ENCODE results near the gene MPST.
A peak's percentile ranks its signal among the peaks of the same experiment; 100 is the strongest.

MPST gene

GRCh38 chr22:36981247-36981775 lies 38.2 kb upstream of the MPST start:
- Histone ChIP-seq H3F3A (ENCODE audit: control insufficient read depth, insufficient read depth) (no peaks in the 10 kb centered on the region), H3K4me2 (ENCODE audit: low read length) (no peak overlapping the region), H4K20me1 (ENCODE audit: control insufficient read depth, insufficient read depth, low read depth, low read length) (no peaks in the 10 kb centered on the region), H3K27me3 (ENCODE audit: control insufficient read depth, low read length) (peaks cover 13% of the 10 kb centered on the region), H3K36me3 (ENCODE audit: control insufficient read depth, low read length) (no peaks in the 10 kb centered on the region), H3K9me2 (replicated peaks; ENCODE audit: control insufficient read depth, low read length) (no peaks in the 10 kb centered on the region), H3K79me2 (ENCODE audit: control insufficient read depth, low read length) (no peaks in the 10 kb centered on the region), H3K9me3 (ENCODE audit: control insufficient read depth, insufficient read depth, low read length) (peaks cover 11% of the 10 kb centered on the region), H3K4me3 (ENCODE audit: low read length) (no peak overlapping the region), H3K27ac (ENCODE audit: low read depth, low read length) (no peak overlapping the region), H3K4me1 (ENCODE audit: control insufficient read depth, low read length) (peaks cover 10% of the 10 kb centered on the region)
- no peak for TF ChIP-seq EZH2phosphoT487 (IDR thresholded peaks at IDR 0.05; ENCODE audit: borderline replicate concordance, low read length)
- no peak for TF ChIP-seq CTCF (IDR thresholded peaks at IDR 0.05; ENCODE audit: low read depth, low read length, poor library complexity, severe bottlenecking)

GRCh38 chr22:36982136-36982535 lies 37.4 kb upstream of the MPST start:
- Histone ChIP-seq H3K4me2 (ENCODE audit: low read length) (no peak overlapping the region), H3K79me2 (ENCODE audit: control insufficient read depth, low read length) (no peaks in the 10 kb centered on the region)
- TF ChIP-seq EZH2phosphoT487 (IDR thresholded peaks at IDR 0.05; ENCODE audit: borderline replicate concordance, low read length) (no peak), CTCF (IDR thresholded peaks at IDR 0.05; ENCODE audit: low read depth, low read length, poor library complexity, severe bottlenecking) (peak; percentile 48)

GRCh38 chr22:36985211-36985889 lies 34.2 kb upstream of the MPST start:
- H3K36me3 ChIP-seq (ENCODE audit: control insufficient read depth, low read length), result no peaks in the 10 kb centered on the region
- H3K4me3 ChIP-seq (ENCODE audit: low read length), result no peak overlapping the region
- H3K4me1 ChIP-seq (ENCODE audit: control insufficient read depth, low read length), result no peaks in the 10 kb centered on the region
- H4K20me1 ChIP-seq (ENCODE audit: control insufficient read depth, insufficient read depth, low read depth, low read length), result no peaks in the 10 kb centered on the region
- H3K79me2 ChIP-seq (ENCODE audit: control insufficient read depth, low read length), result no peaks in the 10 kb centered on the region
- H3K9me2 ChIP-seq (replicated peaks; ENCODE audit: control insufficient read depth, low read length), result no peaks in the 10 kb centered on the region
- no peaks in the 10 kb centered on the region for H3F3A ChIP-seq (ENCODE audit: control insufficient read depth, insufficient read depth)
- peaks cover 13% of the 10 kb centered on the region for H3K9me3 ChIP-seq (ENCODE audit: control insufficient read depth, insufficient read depth, low read length)
- H3K27ac ChIP-seq (ENCODE audit: low read depth, low read length), result no peak overlapping the region
- TF ChIP-seq CTCF (IDR thresholded peaks at IDR 0.05; ENCODE audit: low read depth, low read length, poor library complexity, severe bottlenecking) (no peak), EZH2phosphoT487 (IDR thresholded peaks at IDR 0.05; ENCODE audit: borderline replicate concordance, low read length) (no peak)
- no peak overlapping the region for H3K4me2 ChIP-seq (ENCODE audit: low read length)
- peaks cover 13% of the 10 kb centered on the region for H3K27me3 ChIP-seq (ENCODE audit: control insufficient read depth, low read length)

More at GRCh38 chr22:36982136-36982535, 37.4 kb upstream of the MPST start:
- peaks cover 9% of the 10 kb centered on the region for H3K4me1 ChIP-seq (ENCODE audit: control insufficient read depth, low read length)
- H3F3A ChIP-seq (ENCODE audit: control insufficient read depth, insufficient read depth), result no peaks in the 10 kb centered on the region
- H3K36me3 ChIP-seq (ENCODE audit: control insufficient read depth, low read length), result no peaks in the 10 kb centered on the region
- no peak overlapping the region for H3K4me3 ChIP-seq (ENCODE audit: low read length)
- H3K9me3 ChIP-seq (ENCODE audit: control insufficient read depth, insufficient read depth, low read length), result peaks cover 13% of the 10 kb centered on the region
- H3K9me2 ChIP-seq (replicated peaks; ENCODE audit: control insufficient read depth, low read length), result no peaks in the 10 kb centered on the region
- H3K27ac ChIP-seq (ENCODE audit: low read depth, low read length), result no peak overlapping the region
- peaks cover 13% of the 10 kb centered on the region for H3K27me3 ChIP-seq (ENCODE audit: control insufficient read depth, low read length)
- no peaks in the 10 kb centered on the region for H4K20me1 ChIP-seq (ENCODE audit: control insufficient read depth, insufficient read depth, low read depth, low read length)
